GM18499 (cell line): ENCODE measurements around the gene YWHAQ.
"Not testable (repeated sequence)": the region's sequence is repeated elsewhere in the genome, so short reads cannot be mapped to it uniquely, and the experiment has no call there.

Source experiments
- ATAC-seq: cut with Tn5 transposase; IDR thresholded peaks from one replicate; pipeline ENCODE4 v1.9.1; 2021; ENCODE audit warnings: moderate number of reproducible peaks; ENCODE audit not compliant: insufficient read depth, unreplicated experiment

Gene YWHAQ

GRCh38 chr2:9596621-9597311 lies 34.0 kb downstream of the YWHAQ start:
- ATAC-seq: no peak

GRCh38 chr2:9595746-9596145 lies 35.1 kb downstream of the YWHAQ start:
- ATAC-seq: no peak

- ATAC-seq: not testable (repeated sequence)
Measured at GRCh38 chr2:9595256-9595655, 35.5 kb downstream of the YWHAQ start.

GRCh38 chr2:9594366-9595054 lies 36.3 kb downstream of the YWHAQ start:
- no peak for ATAC-seq

GRCh38 chr2:9593925-9594324 lies 36.9 kb downstream of the YWHAQ start:
- ATAC-seq: no peak

GRCh38 chr2:9592699-9593098 lies 38.1 kb downstream of the YWHAQ start:
- no peak for ATAC-seq

GRCh38 chr2:9590641-9591040 lies 40.2 kb downstream of the YWHAQ start:
- no peak for ATAC-seq

- ATAC-seq: no peak
Measured at GRCh38 chr2:9586465-9586864, 44.3 kb downstream of the YWHAQ start.

GRCh38 chr2:9585486-9585885 lies 45.3 kb downstream of the YWHAQ start:
- ATAC-seq: no peak

GRCh38 chr2:9584902-9585301 lies 45.9 kb downstream of the YWHAQ start:
- not testable (repeated sequence) for ATAC-seq

GRCh38 chr2:9582624-9583023 lies 48.2 kb downstream of the YWHAQ start:
- ATAC-seq: no peak

- ATAC-seq: no peak
Measured at GRCh38 chr2:9578467-9579235, 52.1 kb downstream of the YWHAQ start.

- no peak for ATAC-seq
Measured at GRCh38 chr2:9574331-9574730, 56.5 kb downstream of the YWHAQ start.

GRCh38 chr2:9573840-9574239 lies 57.0 kb downstream of the YWHAQ start:
- no peak for ATAC-seq

- ATAC-seq: no peak
Measured at GRCh38 chr2:9573013-9573720, 57.6 kb downstream of the YWHAQ start.

- no peak for ATAC-seq
Measured at GRCh38 chr2:9570182-9571060, 60.4 kb downstream of the YWHAQ start.

- no peak for ATAC-seq
Measured at GRCh38 chr2:9565436-9566153, 65.2 kb downstream of the YWHAQ start.

GRCh38 chr2:9560628-9561027 lies 70.2 kb downstream of the YWHAQ start:
- no peak for ATAC-seq

GRCh38 chr2:9558948-9559381 lies 71.8 kb downstream of the YWHAQ start:
- no peak for ATAC-seq
